DMS79 treated with DMSO at 0.1 percent for 48 hours (cell line): ENCODE data around the gene PARP2.

Experiments used
- DNase-seq: peaks from one replicate; lab custom pipeline; 2025; lab: John Stamatoyannopoulos, UW

The PARP2 gene

GRCh38 chr14:20400965-20401593 is 57.6 kb downstream of the PARP2 start:
- no peak for DNase-seq

DNA sequence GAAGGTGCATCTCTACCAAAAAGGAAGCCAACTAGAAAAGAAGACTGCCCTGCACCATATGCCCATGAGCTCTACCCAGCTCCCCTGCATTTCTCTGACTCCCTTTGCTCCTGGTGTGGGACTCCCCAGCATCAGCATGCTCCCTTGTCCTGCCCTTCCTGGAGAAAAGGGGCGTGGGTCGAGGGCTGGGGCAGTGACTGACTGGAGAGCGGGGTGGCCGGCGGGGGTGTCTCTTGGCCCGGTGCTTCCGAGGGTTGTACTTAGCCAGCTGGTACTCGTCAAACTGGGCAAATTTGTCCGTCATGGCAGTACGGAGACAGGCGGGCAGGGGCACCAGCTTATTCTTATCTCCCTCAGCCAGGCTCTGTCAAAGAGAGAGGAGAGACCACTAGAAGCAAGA is 60.1 kb downstream of the PARP2 start:
- no peak for DNase-seq
